HCT116 (cell line): ENCODE results near the gene ANKRD13C.

Experiments used
- EZH2 ChIP-seq: fragments of 200-600 bp; sonication (generic); IDR thresholded peaks from 2 replicates; pipeline ENCODE4 v1.6.1; 2017; ENCODE audit warnings: antibody characterized with exemption, mixed run types
- JUND ChIP-seq: IDR thresholded peaks from 2 replicates; pipeline ENCODE4 v1.6.1; 2012
- POLR2AphosphoS5 ChIP-seq: IDR thresholded peaks from 2 replicates; pipeline ENCODE4 v1.6.1; 2011; ENCODE audit warnings: mild to moderate bottlenecking, low read depth, low read length, moderate library complexity
- ZBTB33 ChIP-seq: IDR thresholded peaks from 2 replicates; pipeline ENCODE4 v1.6.1; 2011; ENCODE audit warnings: mild to moderate bottlenecking, low read length, moderate library complexity; ENCODE audit not compliant: insufficient replicate concordance; ENCODE audit errors: extremely low read depth

GRCh38 chr1:70355920-70356319 lies 1.4 kb upstream of the ANKRD13C start:
- TF ChIP-seq EZH2 (no peak), POLR2AphosphoS5 (no peak), ZBTB33 (no peak), JUND (no peak)
